Erythroblast (primary cell): ENCODE measurements around the gene NECAB3.

ENCODE experiments used
- GATA1 ChIP-seq: IDR thresholded peaks from 2 replicates; pipeline ENCODE4 v1.6.1; 2011; ENCODE audit warnings: low read depth, mild to moderate bottlenecking, control low read depth, low read length, moderate library complexity
- POLR2A ChIP-seq: IDR thresholded peaks from 2 replicates; pipeline ENCODE4 v1.6.1; 2011; ENCODE audit warnings: mild to moderate bottlenecking, low read length

DNA sequence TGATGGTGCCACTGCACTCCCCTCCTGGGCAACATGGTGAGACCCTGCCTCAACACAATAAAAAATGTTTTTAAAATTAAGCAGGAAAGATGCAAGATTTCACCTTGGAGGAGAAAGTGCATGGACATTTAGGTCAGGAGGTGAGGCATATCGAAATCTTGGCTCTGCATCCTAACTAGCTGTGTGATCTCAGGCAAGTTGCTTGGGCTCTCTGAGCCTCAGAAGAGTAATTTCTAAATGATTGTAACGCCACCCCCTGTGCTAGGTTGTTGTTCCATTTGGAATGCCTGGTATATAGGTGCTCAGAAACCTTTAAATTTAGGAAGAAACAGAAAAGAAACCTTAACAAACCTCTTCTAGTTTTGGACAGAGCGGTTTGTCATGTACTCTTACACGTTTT, 48.0 kb downstream of the NECAB3 start:
- TF ChIP-seq POLR2A (no peak), GATA1 (no peak)
